GM12878 (cell line): ENCODE data around the gene CSK. TPM values are rescaled to one million over a fixed set of nuclear protein-coding genes. Genes with fewer than 3 reads are reported as not detected.
A peak's percentile ranks its signal among the peaks of the same experiment; 100 is the strongest.

Experiments
- ATAC-seq: fragments of 200-7000 bp; cut with Tn5 transposase; 3 replicates; pipeline ENCODE4 v1.9.1; 2020; ENCODE audit warnings: mild to moderate bottlenecking, moderate library complexity
- BruUV-seq: library from RNA; stranded (reverse); fragments of 400-500 nt; replicated peaks from 2 replicates; lab custom pipeline; 2021; lab: Mats Ljungman, UMichigan
- CTCF ChIA-PET: fragments of 300-600 bp; sonication (Branson Sonifier 250); formaldehyde crosslinking; extraction: SDS; loops from one replicate; lab custom pipeline; 2021; ENCODE audit warnings: inconsistent platforms; lab: Yijun Ruan, JAX
- POLR2A ChIA-PET: fragments of 350-600 bp; formaldehyde crosslinking; extraction: SDS; loops from one replicate; lab custom pipeline; 2021; ENCODE audit warnings: inconsistent platforms; lab: Charles Lee
- RAD21 ChIA-PET: fragments of 300-600 bp; sonication (Branson Sonifier 250); formaldehyde crosslinking; loops from one replicate; lab custom pipeline; 2023; ENCODE audit warnings: antibody characterized with exemption; ENCODE audit not compliant: unreplicated experiment; lab: Charles Lee
- SMC1A ChIA-PET: fragments of 300-600 bp; sonication (Branson Sonifier 250); formaldehyde crosslinking; loops from one replicate; lab custom pipeline; 2023; ENCODE audit not compliant: unreplicated experiment, uncharacterized antibody; lab: Charles Lee
- DNase-seq: peaks from one replicate; pipeline ENCODE4 v3.0.0-alpha.2; 2011; ENCODE audit warnings: low read depth, low spot score
- FAIRE-seq: peaks from 3 replicates; lab custom pipeline; 2011; peaks lifted over from hg19 to GRCh38; lab: Jason Lieb, UNC
- H2AFZ ChIP-seq: 2 replicates; pipeline ENCODE4 v1.6.0; 2011; ENCODE audit warnings: low read depth, low read length, control low read depth; ENCODE audit not compliant: control insufficient read depth
- H3K27ac ChIP-seq: 2 replicates; pipeline ENCODE4 v1.5.1; 2011; ENCODE audit warnings: control low read depth; ENCODE audit not compliant: control insufficient read depth, insufficient read depth
- H3K27me3 ChIP-seq, 2 experiments: replicated peaks in 1 of 2; 2 replicates each; pipeline versions ENCODE4 v1.6.0 to v1.6.1; 2011; ENCODE audit warnings: low read length in 1 of 2; ENCODE audit not compliant: control insufficient read depth in 2 of 2, insufficient read depth in 2 of 2
- H3K36me3 ChIP-seq, 2 experiments: 2 replicates each; pipeline ENCODE4 v1.5.1; 2011; ENCODE audit warnings: low read length in 1 of 2; ENCODE audit not compliant: control insufficient read depth in 2 of 2, insufficient read depth in 2 of 2
- H3K4me1 ChIP-seq: 2 replicates; pipeline ENCODE4 v1.6.1; 2011; ENCODE audit warnings: mild to moderate bottlenecking, low read length, moderate library complexity, mixed read lengths; ENCODE audit not compliant: control insufficient read depth, insufficient read depth
- H3K4me2 ChIP-seq: 2 replicates; pipeline ENCODE4 v1.6.0; 2011; ENCODE audit warnings: control low read depth; ENCODE audit not compliant: control insufficient read depth, insufficient read depth
- H3K4me3 ChIP-seq: fragments of 200-600 bp; sonication (generic); 2 replicates; pipeline ENCODE4 v1.5.1; 2016
- H3K79me2 ChIP-seq: 2 replicates; pipeline ENCODE4 v1.6.0; 2011; ENCODE audit warnings: low read length; ENCODE audit not compliant: control insufficient read depth, insufficient read depth
- H3K9ac ChIP-seq: 2 replicates; pipeline ENCODE4 v1.8.0; 2011; ENCODE audit warnings: low read length, control low read depth, mixed read lengths; ENCODE audit not compliant: control insufficient read depth, insufficient read depth
- H3K9me3 ChIP-seq: replicated peaks from 3 replicates; pipeline ENCODE4 v1.5.1; 2011; ENCODE audit warnings: mild to moderate bottlenecking, low read length; ENCODE audit not compliant: control insufficient read depth, insufficient read depth
- H4K20me1 ChIP-seq: 2 replicates; pipeline ENCODE4 v1.6.0; 2011; ENCODE audit not compliant: control insufficient read depth, insufficient read depth
- BHLHE40 ChIP-seq, 2 experiments: fragments of 450-650 bp in 1 of 2; IDR thresholded peaks; 2 replicates each; pipeline ENCODE4 v1.6.1; 2011 to 2017; ENCODE audit warnings: low read depth in 2 of 2, borderline replicate concordance in 1 of 2, improper control_type of control experiment in 1 of 2, low read length in 1 of 2, mild to moderate bottlenecking in 1 of 2
- CUX1 ChIP-seq: IDR thresholded peaks from 2 replicates; pipeline ENCODE4 v1.6.1; 2012; ENCODE audit warnings: improper control_type of control experiment, low read depth, low read length; ENCODE audit not compliant: insufficient replicate concordance
- EGR1 ChIP-seq, 2 experiments: IDR thresholded peaks; 1 replicate in 1 of 2; 2 replicates in 1 of 2; pipeline ENCODE4 v1.6.1; 2011 to 2012; ENCODE audit warnings: low read depth in 2 of 2, low read length in 2 of 2, borderline replicate concordance in 1 of 2, mild to moderate bottlenecking in 1 of 2, moderate library complexity in 1 of 2
- LARP7 ChIP-seq: fragments of 450-650 bp; IDR thresholded peaks from 2 replicates; pipeline ENCODE4 v1.6.1; 2017; ENCODE audit warnings: mild to moderate bottlenecking
- NFXL1 ChIP-seq: fragments of 450-650 bp; IDR thresholded peaks from 2 replicates; pipeline ENCODE4 v1.6.1; 2017; ENCODE audit warnings: antibody characterized with exemption, mild to moderate bottlenecking, borderline replicate concordance
- PKNOX1 ChIP-seq: fragments of 450-650 bp; IDR thresholded peaks from 2 replicates; pipeline ENCODE4 v1.6.1; 2016; ENCODE audit warnings: mild to moderate bottlenecking
- REST ChIP-seq: IDR thresholded peaks from 2 replicates; pipeline ENCODE4 v1.6.1; 2012; ENCODE audit warnings: mild to moderate bottlenecking, low read depth, low read length
- SMARCA5 ChIP-seq: fragments of 450-650 bp; IDR thresholded peaks from 2 replicates; pipeline ENCODE4 v1.6.1; 2017; ENCODE audit warnings: mild to moderate bottlenecking
- ZNF24 ChIP-seq: fragments of 450-650 bp; IDR thresholded peaks from 2 replicates; pipeline ENCODE4 v1.6.1; 2017; ENCODE audit warnings: antibody characterized with exemption, mild to moderate bottlenecking
- WGBS: methylation state at CpG from one replicate; pipeline ENCODE4 v1.1.6; 2016; ENCODE audit warnings: low lambda C conversion rate; ENCODE audit not compliant: insufficient replicate concordance, insufficient coverage; ENCODE audit errors: missing lambda C conversion rate; 5-methylcytosine and 5-hydroxymethylcytosine counted together
- in situ Hi-C: fragments of 300-500 bp; cut with MboI; formaldehyde crosslinking; loops from 9 replicates; pipeline ENCODE4 v1.14.3; 2018; ENCODE audit warnings: mixed read lengths
- intact Hi-C: fragments of 100-400 bp; cut with micrococcal nuclease; formaldehyde crosslinking; loops from one replicate; pipeline ENCODE4 v1.14.2; 2022; ENCODE audit not compliant: unreplicated experiment
- polyA plus RNA-seq, 11 experiments: library from polyadenylated mRNA; depleted of rRNA in 4 of 11; unstranded in 6 of 11; stranded (reverse) in 5 of 11; fragments of >200 nt; fragmentation: Nextera tagmentation in 4 of 11; fragmentation: Illumina TruSeq in 1 of 11; extraction: Ambion mirVana in 4 of 11; extraction: Trizol in 1 of 11; gene quantifications; 1 replicate in 1 of 11; 2 replicates in 10 of 11; pipeline versions ENCODE4 v1.2.1 to v1.2.3, GENCODE V29; 2011 to 2016; ENCODE audit warnings: inconsistent platforms in 2 of 11, missing spikeins in 2 of 11, low read depth in 1 of 11
- total RNA-seq, 4 experiments: library from RNA; depleted of rRNA in 3 of 4; stranded (reverse); fragments of >200 nt in 3 of 4; fragmentation: Illumina TruSeq in 1 of 4; extraction: Trizol in 1 of 4; gene quantifications; 2 replicates each; pipeline versions ENCODE4 v1.2.1 to v1.2.3, GENCODE V29; 2013 to 2021

CSK gene
- total and polyA plus RNA-seq, 10 of the 15 experiments (the other 5 are each of a cell fraction or from before 2014, with no cell fraction given) = 3.4 to 327 (median 75.8) TPM

- Histone ChIP-seq H3K79me2 (no peaks in the 10 kb centered on the region), H3K27ac (no peak within 1 kb of the TSS), H3K36me3 (no peaks in the 10 kb centered on the region), H3K4me3 (no peak within 1 kb of the TSS), H3K27me3 (peaks cover 0 to 16% of the 10 kb centered on the region in 2 experiments; a peak in 3 of 4 replicates), H3K9me3 (no peaks in the 10 kb centered on the region), H3K9ac (no peak within 1 kb of the TSS), H3K4me2 (no peak within 1 kb of the TSS), H2AFZ (no peak within 1 kb of the TSS), H3K4me1 (peaks cover 5% of the 10 kb centered on the region), H4K20me1 (no peaks in the 10 kb centered on the region)
- ChIA-PET POLR2A (no interaction called here), SMC1A (interaction anchor here (0.7 kb wide), 1 partner anchor 55 kb away, joined by 3 read pairs; no protein-coding TSS in a partner anchor), RAD21 (interaction anchor here (1.4 kb wide), 1 partner anchor 10 kb away, joined by 4 read pairs; no protein-coding TSS in a partner anchor), CTCF (interaction anchor here (0.8 to 6.3 kb wide), 3 partner anchors 10 to 56 kb away, joined by 3 to 53 read pairs (median 3); no protein-coding TSS in a partner anchor)
- DNase-seq (no peak), FAIRE-seq (no peak), ATAC-seq (peak; percentile 60)
- 24% methylated on average over 32 of the region's 44 CpGs for WGBS
- intact Hi-C loops (no loop called here), in situ Hi-C loops (no loop called here)
- TF ChIP-seq PKNOX1 (no peak), SMARCA5 (no peak), NFXL1 (no peak), LARP7 (no peak), BHLHE40 (IDR thresholded peaks at IDR 0.05; ENCODE audit: borderline replicate concordance in 1 of 2, low read depth in 2 of 2, low read length in 1 of 2) (0 out of 4 replicates have a peak, but pooled peaks of 1 of the 2 experiments have one; percentile 11), ZNF24 (no peak), CUX1 (no peak), REST (peak; percentile 83), EGR1 (IDR thresholded peaks at IDR 0.05; ENCODE audit: borderline replicate concordance in 1 of 2, low read depth in 2 of 2, low read length in 2 of 2) (peak in 1 of 2 experiments; percentile 47; a peak in 1 of 3 replicates)
- no TSS peak for BruUV-seq
Observed at GRCh38 chr15:74826364-74826819, 44.5 kb downstream of the CSK start, which contains the start of gene CPLX3. TSS of gene CPLX3 (plus strand) at chr15:74826627. CDS start at chr15:74826704, 77 bp downstream.
